HL-60 (cell line): ENCODE data around the gene GOLGA8B.
"Not testable (repeated sequence)": the region's sequence is repeated elsewhere in the genome, so short reads cannot be mapped to it uniquely, and the experiment has no call there.

Source experiments
- POLR2AphosphoS5 ChIP-seq: IDR thresholded peaks from 2 replicates; pipeline ENCODE4 v1.6.1; 2012; ENCODE audit warnings: low read depth
- TF ChIP-seq, protein P1 (sequence below): IDR thresholded peaks from one replicate; pipeline ENCODE4 v1.5.1; 2011; ENCODE audit warnings: low read length, control low read depth, inconsistent platforms; ENCODE audit not compliant: insufficient read depth

DNA sequence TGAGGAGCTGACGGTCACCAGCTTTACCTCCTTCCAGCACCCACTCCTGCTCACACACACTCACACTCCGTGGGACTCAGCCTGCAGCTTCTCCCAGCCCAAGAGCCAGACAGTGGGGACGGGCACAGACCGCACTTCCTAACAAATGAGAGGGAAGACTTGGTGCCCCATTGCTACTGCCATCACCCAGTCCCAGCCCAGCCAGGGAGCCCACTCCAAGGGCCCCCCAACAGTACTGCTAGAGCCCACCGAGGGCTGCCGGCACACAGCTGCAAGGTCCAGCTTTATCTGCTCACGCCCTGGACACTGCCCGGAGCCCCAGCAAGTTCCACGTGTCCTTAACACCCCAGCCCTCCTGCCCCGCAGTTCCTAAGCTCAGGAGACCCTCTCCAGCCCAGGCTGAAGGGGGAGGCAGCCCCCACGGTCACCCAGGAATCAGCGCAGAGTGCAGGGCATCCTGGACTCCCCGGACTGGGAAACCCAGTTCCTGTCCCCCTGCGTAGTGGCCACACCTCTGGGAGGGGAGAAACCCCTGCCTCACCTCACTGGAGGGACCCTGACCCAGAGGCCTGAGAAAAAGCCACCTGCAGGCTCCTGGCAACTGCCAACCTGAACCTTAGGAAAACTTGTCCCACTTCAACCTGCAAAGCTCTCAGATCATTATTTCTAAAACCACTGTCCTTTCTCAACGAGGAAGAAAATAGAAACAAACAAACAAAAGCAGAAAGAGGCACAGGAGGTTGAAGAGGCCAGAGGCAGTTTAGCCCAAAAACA, 1.6 kb downstream of the GOLGA8B start:
- TF ChIP-seq, protein P1, sequence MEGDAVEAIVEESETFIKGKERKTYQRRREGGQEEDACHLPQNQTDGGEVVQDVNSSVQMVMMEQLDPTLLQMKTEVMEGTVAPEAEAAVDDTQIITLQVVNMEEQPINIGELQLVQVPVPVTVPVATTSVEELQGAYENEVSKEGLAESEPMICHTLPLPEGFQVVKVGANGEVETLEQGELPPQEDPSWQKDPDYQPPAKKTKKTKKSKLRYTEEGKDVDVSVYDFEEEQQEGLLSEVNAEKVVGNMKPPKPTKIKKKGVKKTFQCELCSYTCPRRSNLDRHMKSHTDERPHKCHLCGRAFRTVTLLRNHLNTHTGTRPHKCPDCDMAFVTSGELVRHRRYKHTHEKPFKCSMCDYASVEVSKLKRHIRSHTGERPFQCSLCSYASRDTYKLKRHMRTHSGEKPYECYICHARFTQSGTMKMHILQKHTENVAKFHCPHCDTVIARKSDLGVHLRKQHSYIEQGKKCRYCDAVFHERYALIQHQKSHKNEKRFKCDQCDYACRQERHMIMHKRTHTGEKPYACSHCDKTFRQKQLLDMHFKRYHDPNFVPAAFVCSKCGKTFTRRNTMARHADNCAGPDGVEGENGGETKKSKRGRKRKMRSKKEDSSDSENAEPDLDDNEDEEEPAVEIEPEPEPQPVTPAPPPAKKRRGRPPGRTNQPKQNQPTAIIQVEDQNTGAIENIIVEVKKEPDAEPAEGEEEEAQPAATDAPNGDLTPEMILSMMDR = not testable (repeated sequence)
- not testable (repeated sequence) for TF ChIP-seq POLR2AphosphoS5
